Endometrial microvascular endothelial cells (primary cell): ENCODE results near the gene FAM72D. TPM values are rescaled to one million over a fixed set of nuclear protein-coding genes. Genes with fewer than 3 reads are reported as not detected.
"Not testable (repeated sequence)": the region's sequence is repeated elsewhere in the genome, so short reads cannot be mapped to it uniquely, and the experiment has no call there.

Source experiments
- in situ Hi-C: cut with HindIII; loops from 2 replicates; pipeline ENCODE4 v1.10.0; 2017; ENCODE audit warnings: low sequenced_read_pairs, low pct_unique_long_range_greater_than_20kb; ENCODE audit errors: inconsistent ontology term
- total RNA-seq: library from RNA; depleted of rRNA; stranded (reverse); fragments of >200 nt; gene quantifications from one replicate; pipeline ENCODE4 v1.2.3, GENCODE V29; 2015; ENCODE audit errors: inconsistent ontology term

The FAM72D gene
- total RNA-seq, 1 donor from 2014 or later: 4.6 TPM

GRCh38 chr1:145079737-145080136, 16.0 kb upstream of the FAM72D start:
- in situ Hi-C loops: not testable (repeated sequence)

DNA sequence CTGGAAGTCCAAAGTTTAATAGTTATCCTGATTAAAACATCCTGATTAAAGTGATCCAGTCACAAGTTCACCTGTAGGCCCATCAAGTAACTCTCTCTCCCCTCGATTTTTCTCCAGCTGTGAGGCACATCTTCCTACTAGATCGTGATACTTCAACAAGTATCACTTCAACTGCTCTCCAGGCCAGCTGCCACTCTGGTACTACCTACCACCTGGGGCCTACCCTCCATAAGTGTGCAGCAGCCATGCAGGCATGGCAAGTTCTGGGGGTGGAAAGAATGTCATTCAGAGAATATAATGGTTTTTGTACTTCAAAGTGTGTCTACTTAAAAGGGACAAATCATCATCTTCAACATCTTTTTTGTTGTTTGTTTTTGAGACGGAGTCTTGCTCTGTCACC, 15.6 kb upstream of the FAM72D start:
- in situ Hi-C loops: not testable (repeated sequence)

GRCh38 chr1:145082483-145083255, 13.1 kb upstream of the FAM72D start:
- in situ Hi-C loops: not testable (repeated sequence)

GRCh38 chr1:145093517-145094149, 2.1 kb upstream of the FAM72D start:
- in situ Hi-C loops: not testable (repeated sequence)

GRCh38 chr1:145094655-145095211, 1.0 kb upstream of the FAM72D start:
- in situ Hi-C loops: not testable (repeated sequence)

DNA sequence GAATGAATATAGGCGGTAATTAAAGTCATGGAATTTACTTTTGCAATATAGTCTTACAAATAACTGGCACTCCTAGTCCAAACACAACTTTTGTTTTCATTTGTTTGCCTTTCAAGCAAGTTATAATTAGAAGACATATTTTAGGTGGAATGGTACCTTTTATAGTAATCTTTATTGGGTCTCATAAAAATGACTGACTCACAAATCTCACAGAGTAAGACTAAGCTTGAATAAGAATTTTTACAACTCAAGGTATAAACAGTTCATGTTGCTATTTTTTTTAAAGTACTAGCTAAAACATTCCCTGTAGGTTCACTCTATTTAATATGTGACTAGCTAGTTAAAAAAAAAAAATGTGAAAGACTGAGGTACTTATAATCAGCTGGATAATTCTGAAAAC, 6.0 kb downstream of the FAM72D start:
- in situ Hi-C loops: not testable (repeated sequence)

DNA sequence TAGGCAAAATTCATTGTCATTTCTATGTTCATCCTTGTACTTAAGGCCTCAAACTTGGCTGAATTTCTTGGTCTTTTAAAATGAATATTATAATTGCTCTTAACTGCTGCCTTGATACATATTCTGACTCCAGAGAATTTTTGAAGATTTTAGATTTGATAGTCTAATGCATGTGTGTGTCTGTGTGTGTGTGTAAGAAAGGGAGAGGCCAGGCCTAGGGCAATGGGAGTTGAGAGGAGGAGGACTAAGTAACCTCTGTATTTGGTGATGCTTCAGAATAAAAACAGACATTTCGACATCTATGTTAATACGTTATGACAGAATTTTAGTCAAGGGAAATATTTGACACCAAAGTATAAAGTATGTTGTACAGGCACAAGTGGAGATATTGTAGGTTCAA, 7.5 kb downstream of the FAM72D start:
- in situ Hi-C loops: not testable (repeated sequence)

DNA sequence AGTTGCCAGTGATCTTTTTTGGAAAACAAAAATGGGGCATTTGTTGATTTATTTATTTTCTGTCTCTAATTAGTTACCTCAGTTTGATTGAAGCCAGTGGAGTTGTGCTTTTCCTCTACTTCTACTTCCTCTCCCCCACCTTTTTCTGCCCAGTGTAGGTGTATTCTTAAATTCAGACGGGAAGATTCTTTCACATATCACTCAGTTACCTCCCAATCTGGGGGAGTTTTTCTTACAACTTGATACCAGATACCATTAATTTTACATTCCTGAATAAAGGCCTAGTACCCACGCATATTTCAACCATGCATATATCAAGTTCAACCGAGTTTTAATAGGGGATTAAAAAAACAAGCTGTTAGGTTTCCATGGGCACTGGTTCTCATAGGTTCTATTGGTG, 15.9 kb downstream of the FAM72D start:
- in situ Hi-C loops: not testable (repeated sequence)

GRCh38 chr1:145112703-145113102, 16.9 kb downstream of the FAM72D start:
- in situ Hi-C loops: not testable (repeated sequence)

DNA sequence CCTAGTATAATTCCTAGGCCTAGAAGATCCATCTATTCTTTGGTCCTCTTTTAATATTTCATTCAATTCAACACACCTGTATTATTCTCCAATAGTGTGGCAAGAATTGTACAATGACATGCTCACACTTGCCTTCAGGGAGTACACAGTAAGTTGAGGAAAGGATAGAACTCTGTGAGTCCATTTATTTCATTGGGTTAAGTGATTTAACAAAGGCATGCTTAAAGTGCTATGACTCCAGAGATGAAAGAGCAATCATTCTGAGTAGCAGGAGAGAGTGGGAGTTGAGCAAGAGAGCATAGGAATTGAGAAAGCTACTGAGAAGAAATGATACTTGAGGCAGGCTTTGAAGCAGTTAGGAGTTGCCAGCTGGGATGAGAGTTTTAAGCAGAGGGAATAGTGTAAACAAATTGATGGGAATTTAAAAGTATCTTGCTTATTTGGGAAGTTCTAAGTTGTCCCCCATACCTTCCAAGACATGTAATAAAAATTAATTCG, 18.8 kb downstream of the FAM72D start:
- in situ Hi-C loops: not testable (repeated sequence)

- in situ Hi-C loops: not testable (repeated sequence)
These were observed 20.1 kb downstream of the FAM72D start for GRCh38 chr1:145115587-145116493.

GRCh38 chr1:145119842-145120241, 24.1 kb downstream of the FAM72D start:
- in situ Hi-C loops: not testable (repeated sequence)

DNA sequence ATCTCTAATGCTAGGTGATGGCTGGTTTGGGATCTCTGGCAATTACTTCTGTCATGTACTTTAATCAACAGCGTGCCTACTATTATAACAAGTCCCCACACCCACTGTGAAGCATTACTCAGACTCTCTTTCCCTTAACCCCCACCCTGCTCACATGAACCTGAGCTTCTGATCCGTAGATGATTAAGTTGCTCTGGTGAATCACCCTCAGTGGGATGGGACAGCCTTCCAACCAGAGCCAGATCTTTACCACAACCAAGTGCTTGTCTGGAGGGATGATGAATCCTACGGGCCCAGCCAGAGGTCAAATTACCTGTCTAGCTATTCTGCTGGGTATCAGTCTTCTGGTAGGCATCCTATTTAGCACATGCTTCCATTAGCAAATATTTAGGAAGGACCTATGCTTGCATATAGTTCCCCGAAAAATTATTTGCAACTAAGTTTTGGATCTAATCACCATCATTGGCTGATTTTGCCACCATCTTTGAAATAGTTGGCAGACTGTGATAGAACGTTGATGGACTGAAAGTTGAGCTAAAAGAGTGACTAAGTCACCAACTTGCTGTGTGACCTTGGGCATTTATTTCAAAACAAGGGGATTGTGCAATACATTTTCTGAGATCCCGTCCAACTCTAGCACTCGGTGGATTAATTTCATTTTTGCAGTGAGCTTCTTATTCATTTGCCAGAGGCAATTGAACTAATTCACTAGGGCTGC, 26.7 kb downstream of the FAM72D start:
- in situ Hi-C loops: not testable (repeated sequence)

DNA sequence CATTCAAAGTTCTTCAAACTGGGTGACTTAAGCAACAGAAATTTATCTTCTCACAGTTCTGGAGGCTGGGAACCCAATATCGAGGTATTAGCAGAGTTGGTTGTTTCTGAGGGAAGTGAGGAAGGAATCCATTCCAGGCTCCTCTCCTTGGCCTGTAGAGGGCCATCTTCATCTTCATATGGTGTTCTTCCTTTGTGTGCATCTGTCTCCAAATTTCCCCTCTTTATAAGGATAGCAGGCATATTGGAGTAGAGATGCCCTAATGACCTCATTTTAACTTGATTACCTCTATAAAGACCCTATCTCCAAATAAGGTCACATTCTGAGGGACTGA, 27.3 kb downstream of the FAM72D start:
- in situ Hi-C loops: not testable (repeated sequence)

DNA sequence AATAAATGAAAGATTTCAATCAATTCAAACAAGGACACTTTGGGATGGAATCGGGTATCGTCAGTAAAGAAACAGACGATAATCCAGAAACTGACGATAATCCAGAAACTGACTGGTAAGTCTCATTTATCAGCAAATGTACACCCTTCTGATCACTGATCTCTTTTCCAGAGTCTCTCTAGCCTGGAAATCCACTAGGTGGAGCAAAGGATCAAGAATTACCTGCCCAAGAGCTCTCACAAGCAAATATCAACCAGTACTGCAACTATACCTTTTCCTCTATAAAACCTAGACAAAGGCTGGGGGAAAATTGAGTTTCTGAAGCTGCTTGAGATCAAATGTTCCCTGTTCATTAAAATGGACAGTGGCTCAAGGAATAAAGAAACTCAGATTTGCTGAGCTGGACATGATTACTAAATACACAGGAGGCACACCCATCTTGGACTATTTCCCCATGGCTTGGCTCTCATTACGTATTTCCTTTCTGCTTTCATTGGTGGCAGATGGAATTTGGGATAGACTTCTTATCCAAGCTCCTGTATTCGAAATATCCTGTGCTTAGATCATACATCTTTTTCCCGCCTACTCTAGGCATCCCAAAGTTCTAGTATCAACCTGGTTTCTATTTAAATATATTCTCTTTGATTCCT, 28.3 kb downstream of the FAM72D start:
- in situ Hi-C loops: not testable (repeated sequence)

GRCh38 chr1:145125112-145125511, 29.3 kb downstream of the FAM72D start:
- in situ Hi-C loops: not testable (repeated sequence)

DNA sequence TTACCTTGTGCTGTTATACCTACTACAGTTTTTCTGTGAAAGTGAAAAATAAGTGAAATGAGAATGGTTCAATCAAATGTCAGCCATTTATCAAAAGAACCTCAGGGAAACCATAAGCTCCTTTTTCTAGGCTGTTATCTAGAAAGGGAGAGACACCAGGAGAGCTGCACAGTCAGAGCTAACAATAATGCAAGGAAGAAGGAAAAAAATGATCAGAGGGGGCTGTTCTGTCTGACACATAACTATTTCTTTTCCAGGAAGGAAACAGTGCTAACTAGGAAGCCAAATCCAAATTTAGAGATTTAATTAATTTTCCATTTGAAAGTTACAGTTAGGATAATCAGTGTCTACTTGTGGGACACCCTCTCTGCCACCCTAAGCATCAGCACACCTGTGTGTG, 31.4 kb downstream of the FAM72D start:
- in situ Hi-C loops: not testable (repeated sequence)
